SK-N-SH (cell line): ENCODE measurements around the gene FADS2. TPM values are rescaled to one million over a fixed set of nuclear protein-coding genes. Genes with fewer than 3 reads are reported as not detected.
A peak's percentile ranks its signal among the peaks of the same experiment; 100 is the strongest.

Source experiments
- CTCF ChIA-PET: fragments of 300-600, 350-600 bp; formaldehyde crosslinking; extraction: SDS; loops from one replicate; lab custom pipeline; 2021; lab: Yijun Ruan, JAX
- POLR2A ChIA-PET: fragments of 350-600 bp; sonication (Branson Sonifier 250); formaldehyde crosslinking; extraction: SDS; loops from one replicate; lab custom pipeline; 2020; ENCODE audit warnings: antibody characterized with exemption, inconsistent platforms; lab: Yijun Ruan, JAX
- DNase-seq: peaks from one replicate; pipeline ENCODE4 v3.0.0; 2012
- H2AFZ ChIP-seq: fragments of 200-600 bp; sonication (generic); 2 replicates; pipeline ENCODE4 v1.8.1; 2016; ENCODE audit warnings: antibody characterized with exemption, mild to moderate bottlenecking, low read depth
- H3F3A ChIP-seq: fragments of 200-600 bp; sonication (generic); replicated peaks from 2 replicates; pipeline ENCODE3; 2016; ENCODE audit warnings: antibody characterized with exemption, mild to moderate bottlenecking; ENCODE audit not compliant: insufficient read depth
- H3K27ac ChIP-seq, 2 experiments: fragments of 200-500 bp in 1 of 2; fragments of 200-600 bp in 1 of 2; sonication (Bioruptor generic) in 1 of 2; sonication (generic), shearing (Covaris generic) in 1 of 2; 2 replicates each; pipeline versions ENCODE4 v1.5.1 to v1.6.1; 2014 to 2016; ENCODE audit warnings: low read depth in 2 of 2, inconsistent platforms in 1 of 2, low read length in 1 of 2, mild to moderate bottlenecking in 1 of 2, mixed read lengths in 1 of 2
- H3K27me3 ChIP-seq: fragments of 200-600 bp; sonication (generic), shearing (Covaris generic); 2 replicates; pipeline ENCODE4 v1.6.1; 2016; ENCODE audit warnings: mixed run types; ENCODE audit not compliant: insufficient read depth
- H3K36me3 ChIP-seq, 2 experiments: fragments of 200-500 bp in 1 of 2; fragments of 200-600 bp in 1 of 2; sonication (Bioruptor generic) in 1 of 2; sonication (generic) in 1 of 2; replicated peaks in 1 of 2; 2 replicates each; pipeline versions ENCODE3 to v1.5.1; 2014 to 2016; ENCODE audit warnings: low read length in 1 of 2, mild to moderate bottlenecking in 1 of 2; ENCODE audit not compliant: insufficient read depth in 2 of 2, control insufficient read depth in 1 of 2
- H3K4me1 ChIP-seq, 2 experiments: fragments of 200-500 bp in 1 of 2; fragments of 200-600 bp in 1 of 2; sonication (Bioruptor generic) in 1 of 2; sonication (generic), shearing (Covaris generic) in 1 of 2; 2 replicates each; pipeline versions ENCODE4 v1.5.1 to v1.6.1; 2014 to 2016; ENCODE audit warnings: low read depth in 1 of 2, low read length in 1 of 2, mixed run types in 1 of 2; ENCODE audit not compliant: insufficient read depth in 2 of 2, control insufficient read depth in 1 of 2
- H3K4me2 ChIP-seq: fragments of 200-600 bp; sonication (generic), shearing (Covaris generic); 2 replicates; pipeline ENCODE4 v1.6.1; 2017; ENCODE audit warnings: mixed run types
- H3K4me3 ChIP-seq, 2 experiments: fragments of 200-500 bp in 1 of 2; fragments of 200-600 bp in 1 of 2; sonication (Bioruptor generic) in 1 of 2; sonication (generic), shearing (Covaris generic) in 1 of 2; 2 replicates each; pipeline versions ENCODE4 v1.5.1 to v1.8.1; 2014 to 2016; ENCODE audit warnings: low read depth in 2 of 2, inconsistent platforms in 1 of 2, low read length in 1 of 2, mild to moderate bottlenecking in 1 of 2, mixed read lengths in 1 of 2, moderate library complexity in 1 of 2
- H3K79me2 ChIP-seq: fragments of 200-600 bp; sonication (generic); 2 replicates; pipeline ENCODE4 v1.8.1; 2017; ENCODE audit warnings: mild to moderate bottlenecking; ENCODE audit not compliant: insufficient read depth
- H3K9ac ChIP-seq: fragments of 200-600 bp; sonication (generic); 2 replicates; pipeline ENCODE4 v1.6.1; 2017; ENCODE audit warnings: mixed run types
- H3K9me2 ChIP-seq: fragments of 200-600 bp; sonication (generic); 2 replicates; pipeline ENCODE4 v1.6.1; 2017; ENCODE audit warnings: mixed run types
- H3K9me3 ChIP-seq: fragments of 200-600 bp; sonication (generic); 2 replicates; pipeline ENCODE4 v1.6.1; 2017; ENCODE audit warnings: mixed run types, mild to moderate bottlenecking, moderate library complexity
- H4K20me1 ChIP-seq: fragments of 200-600 bp; sonication (generic); 2 replicates; pipeline ENCODE4 v1.6.1; 2017; ENCODE audit warnings: mild to moderate bottlenecking, mixed run types; ENCODE audit not compliant: insufficient read depth
- ELF1 ChIP-seq: IDR thresholded peaks from 2 replicates; pipeline ENCODE4 v1.4.0; 2012
- EP300 ChIP-seq, 2 experiments: IDR thresholded peaks; 2 replicates each; pipeline versions ENCODE4 v1.4.0 to v1.6.1; 2012; ENCODE audit warnings: borderline replicate concordance in 1 of 2, low read depth in 1 of 2, low read length in 1 of 2
- FOXJ3 ChIP-seq: sonication (generic); formaldehyde crosslinking; IDR thresholded peaks from 2 replicates; pipeline ENCODE4 v1.5.1; 2020; ENCODE audit warnings: mild to moderate bottlenecking, missing genetic modification reagents
- FOXM1 ChIP-seq: IDR thresholded peaks from 2 replicates; pipeline ENCODE4 v1.4.0; 2012; ENCODE audit warnings: low read depth, mild to moderate bottlenecking
- GATA2 ChIP-seq: sonication (generic); formaldehyde crosslinking; IDR thresholded peaks from 2 replicates; pipeline ENCODE4 v1.5.0; 2020; ENCODE audit warnings: mild to moderate bottlenecking, missing genetic modification reagents
- IRF3 ChIP-seq: fragments of 150-350 bp; IDR thresholded peaks from 2 replicates; pipeline ENCODE4 v1.6.1; 2016; ENCODE audit warnings: mild to moderate bottlenecking, low read depth, low read length
- JUND ChIP-seq: IDR thresholded peaks from 2 replicates; pipeline ENCODE4 v1.4.0; 2012
- MEF2A ChIP-seq: IDR thresholded peaks from 2 replicates; pipeline ENCODE4 v1.4.0; 2012; ENCODE audit warnings: low read depth, borderline replicate concordance
- PBX3 ChIP-seq: IDR thresholded peaks from 2 replicates; pipeline ENCODE4; 2012
- RAD21 ChIP-seq: IDR thresholded peaks from 2 replicates; pipeline ENCODE4 v1.6.1; 2012; ENCODE audit warnings: mild to moderate bottlenecking, low read length
- RCOR1 ChIP-seq: fragments of 150-350 bp; IDR thresholded peaks from 2 replicates; pipeline ENCODE4 v1.6.1; 2017; ENCODE audit warnings: antibody characterized with exemption, low read length
- RXRA ChIP-seq: IDR thresholded peaks from 2 replicates; pipeline ENCODE4 v1.4.0; 2012; ENCODE audit warnings: low read depth, mild to moderate bottlenecking, borderline replicate concordance
- SIN3A ChIP-seq: IDR thresholded peaks from 2 replicates; pipeline ENCODE4 v1.6.1; 2012; ENCODE audit warnings: low read depth, mild to moderate bottlenecking, low read length, moderate library complexity, borderline replicate concordance
- TAF1 ChIP-seq: IDR thresholded peaks from 2 replicates; pipeline ENCODE4 v1.6.1; 2012; ENCODE audit warnings: low read depth, mild to moderate bottlenecking, low read length, moderate library complexity, borderline replicate concordance
- USF1 ChIP-seq: IDR thresholded peaks from 2 replicates; pipeline ENCODE4 v1.4.0; 2012; ENCODE audit warnings: low read depth, borderline replicate concordance
- USF2 ChIP-seq: fragments of 150-350 bp; IDR thresholded peaks from 2 replicates; pipeline ENCODE4 v1.6.1; 2017; ENCODE audit warnings: antibody characterized with exemption, low read length, low read depth, borderline replicate concordance
- YY1 ChIP-seq: IDR thresholded peaks from 2 replicates; pipeline ENCODE4 v1.4.0; 2012; ENCODE audit warnings: low read depth, mild to moderate bottlenecking
- WGBS: methylation state at CpG from one replicate; pipeline ENCODE4 v1.1.6; 2017; ENCODE audit warnings: low lambda C conversion rate; 5-methylcytosine and 5-hydroxymethylcytosine counted together
- polyA plus RNA-seq, 3 experiments: library from polyadenylated mRNA; depleted of rRNA; stranded (reverse); fragments of >200 nt; gene quantifications; 2 replicates each; pipeline ENCODE4 v1.2.3, GENCODE V29; 2012

FADS2 gene
- polyA plus RNA-seq, 1 of the 3 experiments (the other 2 are of a cell fraction) = 67.8 TPM

GRCh38 chr11:61794579-61794978 is 33.5 kb upstream of the FADS2 start (continued):
- TF ChIP-seq USF2 = no peak
- TF ChIP-seq ELF1 = no peak
- no peak for TF ChIP-seq JUND
- TF ChIP-seq PBX3 = no peak
- no peak for TF ChIP-seq MEF2A
- no peak for TF ChIP-seq FOXJ3 (CRISPR knock-in tag)
- TF ChIP-seq GATA2 = no peak
- TF ChIP-seq YY1 = no peak
- TF ChIP-seq, all 33 proteins: peak for 0

- peaks cover 5 to 17% of the 10 kb centered on the region in 2 experiments; a peak in 3 of 4 replicates for H3K4me1 ChIP-seq
- H3K9ac ChIP-seq = no peak overlapping the region
- CTCF ChIA-PET = interaction anchor here (0.9 to 12.0 kb wide), 11 partner anchors 9 to 313 kb away, joined by 3 to 285 read pairs (median 52); partner anchors contain the start of gene FADS1
- no peak for DNase-seq
- H3K4me2 ChIP-seq = no peak overlapping the region
- POLR2A ChIA-PET = interaction anchor here (0.6 to 4.4 kb wide), 3 partner anchors 20 to 314 kb away, joined by 3 to 37 read pairs (median 3); partner anchors contain the start of gene FADS1
- 86% methylated on average over 11 of the region's 12 CpGs for WGBS
- no peaks in the 10 kb centered on the region for H3K27me3 ChIP-seq
- H3F3A ChIP-seq = peaks cover 15% of the 10 kb centered on the region
- peaks cover 11 to 22% of the 10 kb centered on the region in 2 experiments for H3K36me3 ChIP-seq
- H2AFZ ChIP-seq = no peak overlapping the region
- no peaks in the 10 kb centered on the region; the same call in 1 of the 2 replicates for H4K20me1 ChIP-seq
- no peaks in the 10 kb centered on the region for H3K9me2 ChIP-seq
- H3K27ac ChIP-seq = 0 out of 4 replicates have a peak overlapping the region, but pooled peaks of 1 of the 2 experiments have one; percentile 5
- peaks cover 89% of the 10 kb centered on the region for H3K79me2 ChIP-seq
- no peak for TF ChIP-seq TAF1
- TF ChIP-seq IRF3 = no peak
- TF ChIP-seq RXRA = no peak
- no peak for TF ChIP-seq RCOR1
- TF ChIP-seq RAD21 = no peak
- TF ChIP-seq EP300 (IDR thresholded peaks at IDR 0.05; ENCODE audit: borderline replicate concordance in 1 of 2, low read depth in 1 of 2, low read length in 1 of 2) = no peak
- TF ChIP-seq FOXJ3 (CRISPR knock-in tag) = no peak
- no peak for TF ChIP-seq FOXM1
- TF ChIP-seq USF1 = no peak
- no peak for TF ChIP-seq USF2
- TF ChIP-seq SIN3A = no peak
- TF ChIP-seq, all 33 proteins: peak for 0
- Histone ChIP-seq H3K4me3 (no peak overlapping the region), H3K9me3 (no peaks in the 10 kb centered on the region)
Observed at GRCh38 chr11:61795459-61795858, 32.6 kb upstream of the FADS2 start.
